ENCODE data around the gene SOCS2. TPM values are rescaled to one million over a fixed set of nuclear protein-coding genes. Genes with fewer than 3 reads are reported as not detected.

Gene SOCS2, protein sequence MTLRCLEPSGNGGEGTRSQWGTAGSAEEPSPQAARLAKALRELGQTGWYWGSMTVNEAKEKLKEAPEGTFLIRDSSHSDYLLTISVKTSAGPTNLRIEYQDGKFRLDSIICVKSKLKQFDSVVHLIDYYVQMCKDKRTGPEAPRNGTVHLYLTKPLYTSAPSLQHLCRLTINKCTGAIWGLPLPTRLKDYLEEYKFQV
- total RNA-seq: 10 to 100 TPM; 40.7 to 43.3 TPM

DNA sequence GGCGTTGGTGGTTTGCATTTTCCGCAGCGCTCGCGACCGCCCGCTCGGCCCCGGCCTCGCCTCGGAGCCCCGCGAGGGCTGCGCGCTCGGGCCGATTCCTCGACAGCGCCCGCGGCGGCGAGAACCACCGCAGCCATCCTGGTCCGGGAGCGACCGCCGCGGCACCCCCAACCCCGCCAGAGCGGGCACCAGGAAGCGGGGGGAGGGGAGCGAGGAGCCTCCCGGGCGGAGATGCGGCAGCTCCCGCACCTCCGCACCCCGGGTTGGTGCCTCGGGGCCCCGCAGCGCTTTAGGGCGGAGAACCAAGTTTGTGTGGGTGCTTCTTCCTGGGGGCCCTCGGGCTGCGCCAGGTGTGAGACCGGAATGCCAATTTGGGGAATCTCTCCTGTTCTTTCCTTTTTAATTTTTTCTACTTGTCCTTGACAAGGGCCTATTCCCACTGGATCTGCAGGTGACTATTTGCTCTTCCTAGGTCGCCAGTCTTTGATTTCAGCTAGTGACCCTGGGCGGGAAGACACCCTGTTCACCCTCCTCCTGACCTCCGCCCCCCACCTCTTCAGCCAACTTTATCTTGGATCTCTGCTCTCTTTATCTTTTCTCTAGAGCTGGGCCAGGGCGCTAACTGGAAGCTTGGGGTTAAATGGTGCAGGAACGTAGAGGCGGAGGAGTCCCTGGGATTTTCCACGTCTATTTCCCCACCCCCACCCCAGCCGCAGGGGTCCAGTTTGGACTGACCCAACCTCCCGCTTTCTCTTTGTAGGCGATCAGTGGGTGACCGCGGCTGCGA lies at the start of gene SOCS2:
Gene SOCS2, plus strand, starts transcription at position 751 of the 787 bp plus-strand sequence. CDS start 223 bp downstream, outside the sequence.
- H3K4me1 Mint-ChIP-seq: peaks cover 35% of the 10 kb centered on the region
- no peak for ATAC-seq (ENCODE audit: low read depth)

DNA sequence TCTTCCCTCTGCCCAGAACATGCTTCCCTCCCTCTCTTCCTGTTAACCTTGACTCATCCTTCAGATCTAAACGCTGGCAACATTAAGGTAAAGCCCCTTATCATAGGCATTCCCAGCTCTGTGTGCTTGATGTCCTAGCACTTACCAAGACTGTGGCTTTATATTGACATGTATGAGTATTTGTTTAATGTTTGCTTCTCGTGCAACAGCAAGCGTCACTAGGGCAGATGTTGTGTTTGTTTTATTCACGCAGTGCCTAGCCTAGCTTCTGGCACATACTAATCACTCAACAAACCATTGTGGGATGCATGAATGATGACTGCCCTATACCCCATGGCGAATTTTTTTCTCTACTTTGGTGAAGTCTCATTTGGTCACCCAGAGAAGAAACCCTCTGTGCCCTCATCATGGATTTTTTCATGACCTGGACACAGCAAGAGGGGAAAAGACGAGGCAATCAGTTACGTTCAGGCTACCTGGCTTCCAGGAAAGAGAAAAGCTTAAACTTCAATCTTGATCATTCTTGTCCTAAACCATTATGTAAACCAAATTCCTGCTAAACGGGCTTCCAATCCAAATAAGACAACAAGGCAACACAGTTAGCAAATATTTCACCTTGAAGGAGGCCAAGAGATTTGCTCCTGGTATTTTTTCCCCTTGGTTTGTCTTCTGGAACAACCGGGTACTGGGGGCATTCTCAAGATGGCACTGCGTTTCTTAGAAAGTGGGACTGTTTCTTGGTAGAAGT lies 47.9 kb upstream of the SOCS2 start:
- no peak for ATAC-seq (ENCODE audit: low read depth)
- H3K4me3 Mint-ChIP-seq: no peak overlapping the region
- H3K9me3 Mint-ChIP-seq: no peaks in the 10 kb centered on the region
- peaks cover 3% of the 10 kb centered on the region for H3K36me3 Mint-ChIP-seq
- peaks cover 6% of the 10 kb centered on the region for H3K27me3 Mint-ChIP-seq
- POLR2A ChIA-PET: interaction anchor here (0.6 kb wide), 1 partner anchor 34 kb away, joined by 3 read pairs; no protein-coding TSS in a partner anchor
- H3K27ac Mint-ChIP-seq: no peak overlapping the region
- DNase-seq: no peak
- H3K4me1 Mint-ChIP-seq: peaks cover 12% of the 10 kb centered on the region

More for the DNA sequence above, at the start of gene SOCS2:
- peaks cover 38% of the 10 kb centered on the region for H3K36me3 Mint-ChIP-seq
- H3K4me3 Mint-ChIP-seq: peak within 1 kb of the TSS; percentile 91
- H3K27ac Mint-ChIP-seq: peak within 1 kb of the TSS; percentile 87
- no peaks in the 10 kb centered on the region for H3K9me3 Mint-ChIP-seq
- POLR2A ChIA-PET: interaction anchor here (0.6 to 2.0 kb wide), 5 partner anchors 8 to 529 kb away, joined by 3 to 6 read pairs (median 4); no protein-coding TSS in a partner anchor
- peak; percentile 73 for DNase-seq
- H3K27me3 Mint-ChIP-seq: peaks cover 7% of the 10 kb centered on the region

DNA sequence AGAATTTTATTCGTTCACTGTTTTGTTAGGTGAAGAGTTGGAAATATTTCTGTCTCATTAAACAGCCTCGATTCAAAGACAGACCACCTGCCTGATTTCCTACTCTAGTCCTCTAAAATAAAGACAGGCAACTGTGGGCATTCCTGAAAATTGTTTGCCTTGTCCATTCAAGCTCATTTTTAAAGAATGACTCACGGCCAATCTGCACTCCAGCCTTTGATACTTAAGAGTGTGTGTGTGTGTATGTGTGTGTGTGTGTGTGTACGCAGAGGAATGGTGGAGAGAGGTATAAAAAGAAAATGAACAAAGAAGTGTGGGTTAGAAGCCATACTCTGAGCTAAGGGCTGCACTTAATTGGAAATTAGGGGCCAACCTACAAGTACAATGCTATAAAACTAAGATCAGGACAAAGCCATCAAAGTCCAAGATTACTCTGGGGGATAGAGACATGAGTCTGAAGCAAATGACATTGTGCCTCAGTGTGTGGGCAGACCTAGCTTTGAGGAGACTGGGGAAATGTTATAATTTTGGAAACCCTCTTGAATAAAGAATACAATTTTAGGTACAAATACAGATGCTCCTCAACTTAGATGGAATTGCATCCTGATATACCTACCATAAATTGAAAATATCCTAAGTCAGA lies 45.6 kb upstream of the SOCS2 start:
- Mint-ChIP-seq H3K4me1 (peaks cover 17% of the 10 kb centered on the region), H3K36me3 (peaks cover 3% of the 10 kb centered on the region), H3K27ac (no peak overlapping the region), H3K4me3 (no peak overlapping the region), H3K9me3 (no peaks in the 10 kb centered on the region), H3K27me3 (peaks cover 4% of the 10 kb centered on the region)
- DNase-seq (no peak), ATAC-seq (ENCODE audit: low read depth) (no peak)
- POLR2A ChIA-PET: interaction anchor here (1.9 kb wide), 1 partner anchor 44 kb away, joined by 5 read pairs; no protein-coding TSS in a partner anchor

DNA sequence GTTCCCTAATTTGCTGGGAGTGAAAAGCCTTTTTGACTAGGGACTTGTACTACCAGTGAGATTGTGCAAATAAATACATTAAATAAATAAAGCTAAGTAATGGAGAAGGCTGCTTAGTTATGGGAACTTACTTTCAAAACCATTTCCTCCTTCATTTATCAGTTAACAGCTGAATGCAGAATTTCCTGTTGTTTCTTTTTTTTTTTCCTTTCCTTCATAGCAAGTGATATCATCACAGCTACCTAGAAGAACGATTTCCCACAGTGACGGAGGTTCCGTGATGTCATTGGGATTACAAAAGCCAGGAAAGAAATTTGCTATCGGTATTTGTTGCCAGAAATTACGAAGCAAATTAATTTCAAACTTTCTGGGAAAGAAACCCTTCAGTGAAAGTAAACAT lies 42.1 kb upstream of the SOCS2 start:
- Mint-ChIP-seq H3K27me3 (no peaks in the 10 kb centered on the region), H3K36me3 (peaks cover 5% of the 10 kb centered on the region), H3K4me1 (peaks cover 10% of the 10 kb centered on the region), H3K9me3 (peaks cover 1% of the 10 kb centered on the region), H3K27ac (peak overlapping the region; percentile 72), H3K4me3 (peak overlapping the region; percentile 44)
- POLR2A ChIA-PET: no interaction called here
- ATAC-seq (ENCODE audit: low read depth) (no peak), DNase-seq (no peak)

DNA sequence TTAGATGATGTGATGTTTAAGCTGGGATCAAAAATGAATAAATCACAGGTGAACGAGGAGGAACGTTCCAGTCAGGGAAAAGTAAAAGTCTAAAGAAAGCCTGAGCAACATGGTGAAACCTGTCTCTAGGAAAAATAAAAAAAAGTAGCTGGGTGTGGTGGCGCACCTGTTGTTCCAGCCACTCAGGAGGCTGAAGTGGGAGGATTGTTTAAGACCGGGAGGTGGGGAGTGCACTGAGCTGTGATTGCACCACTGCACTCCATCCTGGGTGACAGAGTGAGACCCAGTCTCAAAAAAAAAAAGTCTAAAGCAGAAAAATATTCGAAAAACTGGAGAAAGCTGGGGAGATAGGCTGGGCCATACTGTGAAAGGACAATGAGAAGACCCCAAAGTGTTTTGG lies 39.2 kb upstream of the SOCS2 start:
- no peak overlapping the region for H3K27ac Mint-ChIP-seq
- peaks cover 6% of the 10 kb centered on the region for H3K36me3 Mint-ChIP-seq
- POLR2A ChIA-PET: no interaction called here
- ATAC-seq (ENCODE audit: low read depth): no peak
- peaks cover 17% of the 10 kb centered on the region for H3K4me1 Mint-ChIP-seq
- H3K27me3 Mint-ChIP-seq: no peaks in the 10 kb centered on the region
- H3K4me3 Mint-ChIP-seq: no peak overlapping the region
- H3K9me3 Mint-ChIP-seq: peaks cover 1% of the 10 kb centered on the region
- no peak for DNase-seq

DNA sequence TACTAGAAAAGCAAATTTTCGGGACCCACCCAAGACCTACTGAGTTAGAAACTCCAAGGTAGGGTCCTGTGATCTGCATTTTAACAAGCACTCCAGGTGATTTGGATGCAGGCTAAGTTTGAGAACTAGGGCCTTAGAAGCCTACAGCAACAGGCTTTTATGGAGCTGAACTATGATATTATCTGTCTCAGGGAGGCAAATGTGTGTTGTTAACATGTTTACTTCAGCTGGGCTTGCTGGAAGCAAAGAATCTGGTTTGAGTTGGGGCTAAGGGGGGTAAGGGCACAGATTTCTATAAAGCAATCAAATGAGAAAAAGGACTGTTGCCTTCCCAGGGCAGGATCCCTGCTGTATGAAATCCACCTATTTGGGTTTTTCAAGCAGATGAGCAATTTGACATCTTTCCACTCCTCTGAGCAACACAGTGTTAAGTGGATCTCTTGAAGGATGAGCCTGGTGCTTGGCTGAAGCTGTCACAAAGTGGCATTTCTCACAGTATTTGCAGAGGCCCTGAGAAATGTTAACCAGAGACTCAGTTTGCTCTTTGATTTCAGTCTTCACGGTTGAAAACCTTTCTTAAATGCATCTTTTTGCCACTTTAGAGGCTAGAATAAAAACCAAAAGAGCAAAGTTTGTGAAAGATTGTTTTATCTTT lies 36.2 kb upstream of the SOCS2 start:
- Mint-ChIP-seq H3K36me3 (peaks cover 17% of the 10 kb centered on the region), H3K27me3 (peaks cover 3% of the 10 kb centered on the region), H3K4me1 (peaks cover 25% of the 10 kb centered on the region), H3K9me3 (peaks cover 1% of the 10 kb centered on the region), H3K27ac (peak overlapping the region; percentile 42), H3K4me3 (no peak overlapping the region)
- POLR2A ChIA-PET: interaction anchor here (1.0 to 1.3 kb wide), 3 partner anchors 10 to 565 kb away, joined by 3 to 4 read pairs (median 3); partner anchors contain the start of gene CRADD
- no peak for DNase-seq
- peak; percentile 29 for ATAC-seq (ENCODE audit: low read depth)

DNA sequence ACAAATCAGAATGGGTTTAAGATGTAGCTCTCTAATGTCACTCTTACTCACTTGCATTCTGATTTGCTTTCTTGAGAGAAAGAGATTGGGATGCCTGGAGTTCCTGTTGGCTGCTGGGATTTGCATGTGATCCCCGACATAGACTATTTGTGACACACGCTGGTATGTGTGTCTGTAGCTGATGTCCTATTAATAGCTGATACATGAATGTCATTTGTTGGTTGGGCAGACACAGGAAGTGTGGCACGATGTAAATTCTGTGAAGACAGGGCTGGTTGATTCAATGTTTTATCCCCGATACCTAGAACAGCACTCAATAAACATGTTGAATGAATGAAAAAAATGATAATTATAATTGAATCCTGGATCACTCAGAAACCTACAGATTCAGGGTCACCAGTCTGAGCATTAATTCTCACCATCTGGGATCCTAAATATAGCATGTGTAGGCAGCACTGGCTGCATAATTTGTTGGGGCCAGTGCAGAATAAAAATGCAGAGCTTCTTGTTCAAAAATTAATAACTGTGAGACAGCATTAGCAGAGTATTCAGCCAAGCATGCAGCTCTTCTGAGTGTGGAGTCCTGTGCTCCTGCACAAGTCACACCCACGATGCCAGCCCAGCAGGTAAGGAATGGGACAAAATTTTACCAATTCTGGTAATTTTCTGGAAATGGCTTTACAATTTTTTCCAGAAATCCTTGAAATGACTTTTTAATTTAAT lies 35.5 kb upstream of the SOCS2 start:
- DNase-seq (no peak), ATAC-seq (ENCODE audit: low read depth) (peak; percentile 62)
- H3K4me1 Mint-ChIP-seq: peaks cover 32% of the 10 kb centered on the region
- peaks cover 1% of the 10 kb centered on the region for H3K9me3 Mint-ChIP-seq
- H3K36me3 Mint-ChIP-seq: peaks cover 17% of the 10 kb centered on the region
- H3K27ac Mint-ChIP-seq: peak overlapping the region; percentile 35
- POLR2A ChIA-PET: interaction anchor here (1.0 to 1.3 kb wide), 3 partner anchors 9 to 564 kb away, joined by 3 to 4 read pairs (median 3); partner anchors contain the start of gene CRADD
- peaks cover 3% of the 10 kb centered on the region for H3K27me3 Mint-ChIP-seq
- H3K4me3 Mint-ChIP-seq: peak overlapping the region; percentile 1

DNA sequence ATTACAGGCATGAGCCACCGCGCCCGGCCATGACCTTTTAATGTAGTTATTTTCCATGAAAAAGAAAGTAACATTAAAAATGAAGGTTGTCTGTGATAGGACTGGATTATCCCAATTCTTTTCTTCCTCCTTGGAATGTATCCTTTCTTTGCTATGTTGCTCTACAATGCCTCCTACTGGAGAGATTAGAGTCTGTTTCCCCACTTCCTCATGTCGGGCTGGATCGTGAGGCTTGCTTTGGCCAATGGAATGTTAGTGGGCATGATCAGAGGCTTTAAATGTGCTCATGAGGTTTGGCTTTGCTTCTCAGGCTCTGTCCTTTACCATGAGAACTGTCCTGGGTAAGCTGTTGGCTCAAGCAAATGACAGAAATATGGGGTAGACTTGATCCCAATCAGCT lies 34.7 kb upstream of the SOCS2 start:
- ATAC-seq (ENCODE audit: low read depth) (no peak), DNase-seq (no peak)
- H3K27ac Mint-ChIP-seq: no peak overlapping the region
- peaks cover 36% of the 10 kb centered on the region for H3K4me1 Mint-ChIP-seq
- peaks cover 16% of the 10 kb centered on the region for H3K36me3 Mint-ChIP-seq
- POLR2A ChIA-PET: no interaction called here
- no peak overlapping the region for H3K4me3 Mint-ChIP-seq
- H3K27me3 Mint-ChIP-seq: peaks cover 3% of the 10 kb centered on the region
- H3K9me3 Mint-ChIP-seq: peaks cover 1% of the 10 kb centered on the region

DNA sequence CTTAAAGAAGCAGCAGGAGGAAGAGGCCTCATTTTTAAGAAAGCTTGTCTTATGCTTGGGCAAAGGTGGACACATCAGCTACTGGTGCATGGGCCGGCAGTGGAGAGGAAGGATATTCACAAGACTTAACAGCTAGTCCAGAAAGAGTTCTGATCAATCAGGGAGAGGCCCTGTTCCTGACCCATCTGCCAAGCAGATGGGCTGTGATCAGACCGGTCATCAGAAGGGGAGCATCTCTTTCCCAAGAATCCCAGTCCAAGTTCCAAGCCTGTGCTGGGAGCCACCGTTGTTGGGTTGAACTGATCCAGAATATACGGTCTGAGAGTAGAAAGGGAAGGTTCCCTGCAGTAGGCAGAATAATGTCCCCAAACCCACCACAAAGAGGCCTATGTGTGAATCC lies 32.7 kb upstream of the SOCS2 start:
- POLR2A ChIA-PET: no interaction called here
- no peak for DNase-seq
- no peak overlapping the region for H3K4me3 Mint-ChIP-seq
- H3K36me3 Mint-ChIP-seq: peaks cover 31% of the 10 kb centered on the region
- ATAC-seq (ENCODE audit: low read depth): no peak
- H3K4me1 Mint-ChIP-seq: peaks cover 46% of the 10 kb centered on the region
- peaks cover 3% of the 10 kb centered on the region for H3K27me3 Mint-ChIP-seq
- peaks cover 4% of the 10 kb centered on the region for H3K9me3 Mint-ChIP-seq
- peak overlapping the region; percentile 8 for H3K27ac Mint-ChIP-seq

DNA sequence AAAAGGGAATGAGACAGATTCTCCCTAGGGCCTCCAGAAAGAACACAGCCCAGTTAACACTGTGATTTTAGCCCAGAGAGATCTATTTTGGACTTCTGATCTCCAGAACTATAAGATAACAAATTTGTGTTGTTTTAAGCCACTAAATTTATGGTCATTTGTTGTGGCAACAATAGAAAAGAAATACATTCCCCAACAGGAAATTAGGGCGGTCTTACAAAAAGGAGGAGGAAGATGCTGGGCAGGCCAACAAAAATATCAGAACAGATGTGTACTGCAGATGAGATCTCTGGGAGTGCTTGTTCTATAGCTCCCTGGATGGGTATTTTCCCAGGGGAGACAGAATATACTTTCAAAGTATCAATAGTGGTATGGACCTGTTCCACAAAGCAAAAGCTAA lies 32.0 kb upstream of the SOCS2 start:
- POLR2A ChIA-PET: no interaction called here
- Mint-ChIP-seq H3K36me3 (peaks cover 34% of the 10 kb centered on the region), H3K4me1 (peaks cover 51% of the 10 kb centered on the region), H3K27me3 (peaks cover 3% of the 10 kb centered on the region), H3K27ac (peak overlapping the region; percentile 46), H3K4me3 (peak overlapping the region; percentile 7), H3K9me3 (peaks cover 3% of the 10 kb centered on the region)
- DNase-seq: no peak
- no peak for ATAC-seq (ENCODE audit: low read depth)

DNA sequence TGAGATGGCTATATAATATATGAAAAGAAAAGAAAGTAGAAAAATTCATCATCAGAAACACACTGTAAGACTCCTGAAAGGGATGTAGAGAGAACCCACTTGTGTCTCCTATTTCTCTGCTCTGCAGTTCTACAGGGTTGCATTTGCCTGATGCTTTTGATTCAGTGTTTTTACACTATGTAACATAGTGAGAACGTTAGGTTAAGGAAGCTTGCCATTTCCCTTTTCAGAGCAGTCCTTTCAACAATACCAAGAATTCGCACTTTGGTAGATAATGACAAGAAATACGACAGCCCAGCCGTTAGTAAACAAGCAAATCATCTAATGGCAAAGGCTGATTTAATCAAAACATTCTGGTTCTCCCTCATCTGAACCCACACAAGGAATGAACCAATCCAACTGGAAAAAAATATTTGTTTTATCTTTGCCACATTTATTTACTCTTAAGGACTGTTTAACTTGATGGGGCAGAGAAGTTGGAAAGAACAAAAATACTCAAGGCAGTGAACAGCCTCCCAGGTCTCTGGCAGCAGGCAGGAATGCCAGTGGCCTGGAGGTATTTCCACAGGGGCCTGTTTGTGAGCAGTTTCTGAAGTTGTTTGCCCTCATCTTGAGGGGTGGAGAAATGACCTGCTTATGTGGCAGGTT lies 30.8 kb upstream of the SOCS2 start:
- Mint-ChIP-seq H3K9me3 (peaks cover 3% of the 10 kb centered on the region), H3K4me1 (peaks cover 54% of the 10 kb centered on the region), H3K4me3 (peak overlapping the region; percentile 48), H3K36me3 (peaks cover 33% of the 10 kb centered on the region), H3K27ac (peak overlapping the region; percentile 39), H3K27me3 (peaks cover 3% of the 10 kb centered on the region)
- DNase-seq (no peak), ATAC-seq (ENCODE audit: low read depth) (peak; percentile 77)
- POLR2A ChIA-PET: no interaction called here
